Activated naive CD4-positive, alpha-beta T cell treated with anti-CD3 and anti-CD28 coated beads, Interleukin-2, amount 50 U/mL, for 16 hours (primary cell): ENCODE results near the gene PPP2R5B.
"Not testable (repeated sequence)": the region's sequence is repeated elsewhere in the genome, so short reads cannot be mapped to it uniquely, and the experiment has no call there.

ENCODE experiments used
- DNase-seq: peaks from one replicate; pipeline ENCODE4 v3.0.0-alpha.2; 2020

Gene PPP2R5B

GRCh38 chr11:64931290-64931689 is 6.8 kb downstream of the PPP2R5B start:
- no peak for DNase-seq

GRCh38 chr11:64932324-64932723 is 7.8 kb downstream of the PPP2R5B start:
- DNase-seq: no peak

- no peak for DNase-seq
Measured at GRCh38 chr11:64933213-64933934, 8.9 kb downstream of the PPP2R5B start.

GRCh38 chr11:64933935-64934681 is 9.6 kb downstream of the PPP2R5B start:
- DNase-seq: no peak

GRCh38 chr11:64934682-64935358 is 10.3 kb downstream of the PPP2R5B start:
- DNase-seq: no peak

GRCh38 chr11:64935359-64936081 is 11.0 kb downstream of the PPP2R5B start, which contains the start of gene GPHA2:
Gene GPHA2, minus strand, starts transcription at chr11:64935893. Its CDS starts 433 bp downstream, at chr11:64935460.
- DNase-seq: no peak

- DNase-seq: no peak
Measured at GRCh38 chr11:64936539-64936938, 12.1 kb downstream of the PPP2R5B start.

- DNase-seq: no peak
Measured at GRCh38 chr11:64947208-64947814, 22.8 kb downstream of the PPP2R5B start.

GRCh38 chr11:64951529-64951928 is 27.0 kb downstream of the PPP2R5B start:
- no peak for DNase-seq

- no peak for DNase-seq
Measured at GRCh38 chr11:64954201-64954600, 29.7 kb downstream of the PPP2R5B start.

GRCh38 chr11:64959498-64959897 is 35.0 kb downstream of the PPP2R5B start:
- no peak for DNase-seq

GRCh38 chr11:64960719-64961118 is 36.2 kb downstream of the PPP2R5B start:
- DNase-seq: no peak

- no peak for DNase-seq
Measured at GRCh38 chr11:64963072-64963631, 38.7 kb downstream of the PPP2R5B start.

- no peak for DNase-seq
Measured at GRCh38 chr11:64967375-64967774, 42.9 kb downstream of the PPP2R5B start.

GRCh38 chr11:64969209-64969608 is 44.7 kb downstream of the PPP2R5B start:
- DNase-seq: no peak

- peak; percentile 29 for DNase-seq
Measured at GRCh38 chr11:64970731-64971151, 46.3 kb downstream of the PPP2R5B start.

- DNase-seq: peak; percentile 91
Measured at GRCh38 chr11:64971421-64972233, 47.1 kb downstream of the PPP2R5B start, which contains the start of gene MAJIN. Gene MAJIN, minus strand, starts transcription at chr11:64972108. Its CDS starts 12,703 bp downstream, at chr11:64959405.

GRCh38 chr11:64974124-64974523 is 49.6 kb downstream of the PPP2R5B start:
- DNase-seq: no peak

- no peak for DNase-seq
Measured at GRCh38 chr11:64976651-64977050, 52.2 kb downstream of the PPP2R5B start.

- DNase-seq: not testable (repeated sequence)
Measured at GRCh38 chr11:64983339-64983738, 58.9 kb downstream of the PPP2R5B start.
